Trophoblast cell (in vitro differentiated cells and primary cell): Measurements from ENCODE around the gene TYW1B.
"Not testable (repeated sequence)": the region's sequence is repeated elsewhere in the genome, so short reads cannot be mapped to it uniquely, and the experiment has no call there.

ENCODE experiments used
- DNase-seq, 2 donors: peaks; one replicate each; pipeline ENCODE4 v3.0.0-alpha.2; 2016
- H2AFZ ChIP-seq: 2 replicates; pipeline ENCODE4 v1.6.1; 2013; ENCODE audit warnings: low read length, moderate library complexity, mild to moderate bottlenecking; ENCODE audit not compliant: insufficient read depth, poor library complexity
- H2AK5ac ChIP-seq: 2 replicates; pipeline ENCODE4 v1.6.1; 2013; ENCODE audit warnings: mild to moderate bottlenecking, low read length
- H2BK120ac ChIP-seq: 2 replicates; pipeline ENCODE4 v1.6.1; 2013; ENCODE audit warnings: low read length, mild to moderate bottlenecking, moderate library complexity; ENCODE audit not compliant: insufficient read depth, poor library complexity
- H2BK12ac ChIP-seq: 2 replicates; pipeline ENCODE4 v1.6.1; 2013; ENCODE audit warnings: mild to moderate bottlenecking, low read length, moderate library complexity
- H2BK5ac ChIP-seq: 2 replicates; pipeline ENCODE4 v1.6.1; 2013; ENCODE audit warnings: low read length, low read depth, moderate library complexity, mild to moderate bottlenecking; ENCODE audit not compliant: poor library complexity
- H3K14ac ChIP-seq: 2 replicates; pipeline ENCODE4 v1.6.1; 2013; ENCODE audit warnings: mild to moderate bottlenecking, low read length
- H3K18ac ChIP-seq: 2 replicates; pipeline ENCODE4 v1.6.1; 2013; ENCODE audit warnings: mild to moderate bottlenecking, low read length
- H3K23ac ChIP-seq: 2 replicates; pipeline ENCODE4 v1.6.1; 2013; ENCODE audit warnings: low read length
- H3K27ac ChIP-seq: 2 replicates; pipeline ENCODE4 v1.5.1; 2013; ENCODE audit warnings: low read depth, mild to moderate bottlenecking, inconsistent platforms, low read length, moderate library complexity
- H3K27me3 ChIP-seq: 2 replicates; pipeline ENCODE4 v1.6.1; 2013; ENCODE audit warnings: inconsistent platforms, mild to moderate bottlenecking, low read length, moderate library complexity; ENCODE audit not compliant: insufficient read depth
- H3K36me3 ChIP-seq, 2 experiments: 1 replicate in 1 of 2; 2 replicates in 1 of 2; pipeline ENCODE4 v1.6.1; 2013; ENCODE audit warnings: low read length in 2 of 2, mild to moderate bottlenecking in 2 of 2, moderate library complexity in 1 of 2; ENCODE audit not compliant: insufficient read depth in 2 of 2, control insufficient read depth in 1 of 2
- H3K4ac ChIP-seq: 2 replicates; pipeline ENCODE4 v1.6.1; 2013; ENCODE audit warnings: low read depth, mild to moderate bottlenecking, low read length, moderate library complexity
- H3K4me1 ChIP-seq, 2 experiments: 1 replicate in 1 of 2; 2 replicates in 1 of 2; pipeline ENCODE4 v1.6.1; 2013; ENCODE audit warnings: low read length in 2 of 2, mild to moderate bottlenecking in 2 of 2, moderate library complexity in 1 of 2; ENCODE audit not compliant: insufficient read depth in 2 of 2, control insufficient read depth in 1 of 2
- H3K4me2 ChIP-seq: 2 replicates; pipeline ENCODE4 v1.6.1; 2013; ENCODE audit warnings: inconsistent platforms, mild to moderate bottlenecking, low read length, moderate library complexity
- H3K4me3 ChIP-seq: 2 replicates; pipeline ENCODE4 v1.5.1; 2013; ENCODE audit warnings: mild to moderate bottlenecking, low read depth, low read length, inconsistent platforms
- H3K79me1 ChIP-seq: one replicate; pipeline ENCODE4 v1.6.1; 2013; ENCODE audit warnings: low read length
- H3K79me2 ChIP-seq: 2 replicates; pipeline ENCODE4 v1.6.1; 2013; ENCODE audit warnings: low read length, mild to moderate bottlenecking; ENCODE audit not compliant: control insufficient read depth, insufficient read depth, poor library complexity
- H3K9ac ChIP-seq: 2 replicates; pipeline ENCODE4 v1.6.1; 2013; ENCODE audit warnings: mild to moderate bottlenecking, low read length
- H3K9me3 ChIP-seq: 2 replicates; pipeline ENCODE4 v1.6.1; 2013; ENCODE audit warnings: low read depth, mild to moderate bottlenecking, control low read depth, inconsistent platforms, low read length; ENCODE audit not compliant: insufficient read depth
- H4K12ac ChIP-seq: 2 replicates; pipeline ENCODE4 v1.6.1; 2013; ENCODE audit warnings: low read depth, mild to moderate bottlenecking, low read length, moderate library complexity
- H4K8ac ChIP-seq: 2 replicates; pipeline ENCODE4 v1.6.1; 2013; ENCODE audit warnings: low read depth, mild to moderate bottlenecking, low read length, moderate library complexity
- H4K91ac ChIP-seq: one replicate; pipeline ENCODE4 v1.6.1; 2013; ENCODE audit warnings: low read depth, mild to moderate bottlenecking, low read length, moderate library complexity
- WGBS: extraction: QIAGEN DNeasy Blood & Tissue Kit; methylation state at CpG from one replicate; pipeline ENCODE4 v1.1.7; 2013; ENCODE audit warnings: missing lambda C conversion rate; ENCODE audit not compliant: insufficient read length, insufficient coverage; ENCODE audit errors: extremely low coverage; 5-methylcytosine and 5-hydroxymethylcytosine counted together

Gene TYW1B

DNA sequence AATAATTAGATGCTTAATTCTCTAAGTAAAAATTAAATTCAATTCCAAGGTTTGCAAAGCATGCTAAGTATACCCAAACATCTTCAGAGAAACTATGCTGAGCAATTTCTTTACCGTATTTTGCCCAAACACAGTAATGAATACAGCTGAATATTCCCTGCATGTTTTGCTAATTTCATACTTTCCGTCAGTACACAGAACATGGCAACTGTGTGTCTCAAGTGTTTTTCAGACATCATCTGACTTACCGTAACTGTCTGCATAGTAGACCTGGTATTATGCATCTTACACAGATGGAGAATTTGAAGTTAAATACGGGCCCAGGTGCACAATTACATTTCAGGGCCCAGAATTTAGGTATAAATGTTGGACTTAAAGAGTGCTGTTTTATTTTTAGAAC, 15.2 kb upstream of the TYW1B start:
- H3K9ac ChIP-seq, H3K14ac ChIP-seq, H4K8ac ChIP-seq, H3K18ac ChIP-seq, H4K12ac ChIP-seq, H3K36me3 ChIP-seq, H2BK120ac ChIP-seq, H2AFZ ChIP-seq, H2AK5ac ChIP-seq, H3K4me2 ChIP-seq, H4K91ac ChIP-seq, H3K9me3 ChIP-seq, H3K27me3 ChIP-seq, H2BK12ac ChIP-seq, H3K4me3 ChIP-seq, H3K23ac ChIP-seq, H2BK5ac ChIP-seq, DNase-seq, H3K79me1 ChIP-seq, H3K4me1 ChIP-seq, H3K4ac ChIP-seq, H3K27ac ChIP-seq, H3K79me2 ChIP-seq: not testable (repeated sequence)
- WGBS: no CpG with 5 or more reads among the region's 4 CpGs

DNA sequence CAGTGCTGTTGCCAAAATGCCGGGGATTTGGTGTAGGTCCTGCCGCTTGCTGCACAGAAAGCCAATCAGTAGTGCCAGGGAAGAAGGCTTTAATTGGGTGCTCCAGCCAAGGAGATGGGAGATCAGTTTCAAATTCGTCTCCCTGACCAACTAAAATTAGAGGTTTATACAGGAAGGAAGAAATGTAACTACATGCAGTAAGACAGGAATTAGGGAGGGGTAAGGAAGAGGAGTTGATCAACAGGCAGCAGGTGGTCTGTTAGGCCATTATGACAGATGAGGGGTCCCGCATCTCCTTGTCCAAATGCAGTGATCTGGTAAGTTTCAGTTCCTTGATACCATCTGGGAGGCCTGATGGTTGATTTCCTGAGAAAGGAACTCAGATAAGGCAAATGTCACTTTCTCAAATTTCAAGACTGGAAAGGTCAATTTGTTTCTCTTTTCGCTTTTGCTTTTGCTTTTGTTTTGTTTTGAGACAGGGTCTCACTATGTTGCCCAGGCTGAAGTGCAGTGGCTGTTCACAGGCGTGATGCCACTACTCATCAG, 13.0 kb upstream of the TYW1B start:
- not testable (repeated sequence) for H3K18ac ChIP-seq, H3K27ac ChIP-seq, H4K91ac ChIP-seq, H2BK5ac ChIP-seq, H2BK120ac ChIP-seq, H3K4ac ChIP-seq, H3K79me1 ChIP-seq, H2AFZ ChIP-seq, H3K14ac ChIP-seq, H2AK5ac ChIP-seq, H3K9me3 ChIP-seq, DNase-seq, H3K4me1 ChIP-seq, H3K4me3 ChIP-seq, H4K8ac ChIP-seq, H3K27me3 ChIP-seq, H4K12ac ChIP-seq, H3K23ac ChIP-seq, H3K4me2 ChIP-seq, H3K79me2 ChIP-seq, H2BK12ac ChIP-seq, H3K9ac ChIP-seq, H3K36me3 ChIP-seq
- WGBS: no CpG with 5 or more reads among the region's 6 CpGs

DNA sequence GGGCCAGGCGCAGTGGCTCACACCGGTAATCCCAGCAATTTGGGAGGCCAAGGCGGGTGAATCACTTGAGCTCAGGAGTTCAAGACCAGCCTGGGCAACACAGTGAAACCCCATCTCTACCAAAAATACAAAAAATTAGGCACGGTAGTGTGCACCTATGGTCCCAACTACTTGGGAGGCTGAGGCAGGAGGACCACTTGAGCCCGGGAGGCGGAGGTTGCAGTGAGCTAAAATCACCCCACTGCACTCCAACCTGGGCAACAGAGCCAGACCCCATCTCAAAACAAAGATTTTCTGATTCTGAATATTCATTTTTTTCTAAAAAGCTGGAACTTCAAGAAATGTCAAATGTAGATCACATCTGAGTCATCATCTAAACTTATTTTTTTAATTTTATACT, 10.3 kb upstream of the TYW1B start:
- not testable (repeated sequence) for H2BK120ac ChIP-seq, H3K9ac ChIP-seq, H3K4me2 ChIP-seq, H3K79me2 ChIP-seq, DNase-seq, H3K4ac ChIP-seq, H3K9me3 ChIP-seq, H3K14ac ChIP-seq, H3K4me1 ChIP-seq, H2BK12ac ChIP-seq, H3K27ac ChIP-seq, H3K4me3 ChIP-seq, H2AFZ ChIP-seq, H3K18ac ChIP-seq, H3K23ac ChIP-seq, H4K12ac ChIP-seq, H3K79me1 ChIP-seq, H2BK5ac ChIP-seq, H4K8ac ChIP-seq, H3K27me3 ChIP-seq, H2AK5ac ChIP-seq, H4K91ac ChIP-seq
- peaks cover 7 to 10% of the 10 kb centered on the region in 2 experiments for H3K36me3 ChIP-seq
- WGBS: no CpG with 5 or more reads among the region's 6 CpGs

DNA sequence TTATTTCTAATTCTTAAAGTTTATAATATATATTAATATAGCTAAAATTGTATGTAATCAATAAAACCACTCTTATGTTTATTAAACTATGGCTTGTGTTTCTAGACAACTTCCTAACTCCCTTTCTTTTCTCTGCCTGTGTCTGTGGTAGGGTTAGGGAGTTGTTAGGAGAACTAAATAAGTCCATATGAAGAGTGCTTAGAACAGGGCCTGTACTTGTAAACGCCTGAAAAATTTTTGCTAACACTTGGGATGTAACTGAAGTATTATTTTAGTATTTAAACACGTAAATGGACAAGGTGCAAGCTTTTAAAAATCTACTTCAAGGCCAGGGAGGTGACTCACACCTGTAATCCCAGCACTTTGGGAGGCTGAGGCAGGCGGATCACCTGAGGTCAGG, 9.3 kb upstream of the TYW1B start:
- H2BK12ac ChIP-seq, H3K23ac ChIP-seq, H2AFZ ChIP-seq, H3K9me3 ChIP-seq, H3K4me2 ChIP-seq, H2AK5ac ChIP-seq, H3K18ac ChIP-seq, H3K27ac ChIP-seq, H3K14ac ChIP-seq, DNase-seq, H3K27me3 ChIP-seq, H3K4me3 ChIP-seq, H2BK5ac ChIP-seq, H4K91ac ChIP-seq, H3K79me2 ChIP-seq, H2BK120ac ChIP-seq, H3K79me1 ChIP-seq, H3K4me1 ChIP-seq, H3K9ac ChIP-seq, H4K8ac ChIP-seq, H3K4ac ChIP-seq, H4K12ac ChIP-seq: not testable (repeated sequence)
- peaks cover 10 to 13% of the 10 kb centered on the region in 2 experiments for H3K36me3 ChIP-seq
- WGBS: no CpG with 5 or more reads among the region's 3 CpGs
